ENCODE results near the gene RAB8B. TPM values are rescaled to one million over a fixed set of nuclear protein-coding genes. Genes with fewer than 3 reads are reported as not detected.

The RAB8B gene
- total RNA-seq, 3 donors from 2014 or later: 31.3 to 46.2 (median 36.7) TPM

GRCh38 chr15:63181648-63182047 lies 7.8 kb upstream of the RAB8B start:
- no peak for TF ChIP-seq CTCF (IDR thresholded peaks at IDR 0.05)
- no peak for TF ChIP-seq POLR2A (IDR thresholded peaks at IDR 0.05)
- no peak for TF ChIP-seq POLR2AphosphoS5 (IDR thresholded peaks at IDR 0.05)
- H3K27ac ChIP-seq: no peak overlapping the region
- H3K27me3 ChIP-seq: no peaks in the 10 kb centered on the region
- no peak for DNase-seq (ENCODE audit: low spot score in 2 of 2)
- no peaks in the 10 kb centered on the region for H3K36me3 ChIP-seq
- no peaks in the 10 kb centered on the region for H3K4me1 ChIP-seq
- H3K9me3 ChIP-seq: no peaks in the 10 kb centered on the region
- intact Hi-C loops (cut with DNase I; ENCODE audit: low total_unique reads): no loop called here
- H3K4me3 ChIP-seq: no peak overlapping the region

GRCh38 chr15:63185206-63185605 lies 4.2 kb upstream of the RAB8B start:
- Histone ChIP-seq H3K4me1 (no peaks in the 10 kb centered on the region), H3K36me3 (no peaks in the 10 kb centered on the region), H3K27ac (no peak overlapping the region), H3K9me3 (no peaks in the 10 kb centered on the region), H3K27me3 (no peaks in the 10 kb centered on the region), H3K4me3 (no peak overlapping the region)
- TF ChIP-seq POLR2AphosphoS5 (IDR thresholded peaks at IDR 0.05): no peak
- TF ChIP-seq CTCF (IDR thresholded peaks at IDR 0.05): no peak
- no peak for TF ChIP-seq POLR2A (IDR thresholded peaks at IDR 0.05)
- no peak for DNase-seq (ENCODE audit: low spot score in 2 of 2)
- intact Hi-C loops (cut with DNase I; ENCODE audit: low total_unique reads): no loop called here

- intact Hi-C loops (cut with DNase I; ENCODE audit: low total_unique reads): no loop called here
- no peak for DNase-seq (ENCODE audit: low spot score in 2 of 2)
- TF ChIP-seq POLR2AphosphoS5 (IDR thresholded peaks at IDR 0.05) (no peak), POLR2A (IDR thresholded peaks at IDR 0.05) (no peak), CTCF (IDR thresholded peaks at IDR 0.05) (no peak)
Observed at GRCh38 chr15:63186065-63186464, 3.3 kb upstream of the RAB8B start.

GRCh38 chr15:63187589-63188226 lies 1.7 kb upstream of the RAB8B start:
- H3K4me1 ChIP-seq: no peaks in the 10 kb centered on the region
- no peak overlapping the region for H3K27ac ChIP-seq
- no peaks in the 10 kb centered on the region for H3K9me3 ChIP-seq
- H3K27me3 ChIP-seq: no peaks in the 10 kb centered on the region
- no peak overlapping the region for H3K4me3 ChIP-seq
- intact Hi-C loops (cut with DNase I; ENCODE audit: low total_unique reads): no loop called here
- TF ChIP-seq POLR2A (IDR thresholded peaks at IDR 0.05) (no peak), CTCF (IDR thresholded peaks at IDR 0.05) (no peak), POLR2AphosphoS5 (IDR thresholded peaks at IDR 0.05) (no peak)
- DNase-seq (ENCODE audit: low spot score in 2 of 2): no peak
- H3K36me3 ChIP-seq: no peaks in the 10 kb centered on the region

More at GRCh38 chr15:63186065-63186464, 3.3 kb upstream of the RAB8B start:
- Histone ChIP-seq H3K4me1 (no peaks in the 10 kb centered on the region), H3K27ac (peak overlapping the region; percentile 22 to 29), H3K9me3 (no peaks in the 10 kb centered on the region), H3K4me3 (no peak overlapping the region), H3K27me3 (no peaks in the 10 kb centered on the region), H3K36me3 (no peaks in the 10 kb centered on the region)

GRCh38 chr15:63188247-63188925 lies 1.0 kb upstream of the RAB8B start:
- H3K4me3 ChIP-seq: peak overlapping the region; percentile 80 to 87 (median 84)
- no peaks in the 10 kb centered on the region for H3K27me3 ChIP-seq
- H3K36me3 ChIP-seq: no peaks in the 10 kb centered on the region
- intact Hi-C loops (cut with DNase I; ENCODE audit: low total_unique reads): no loop called here
- H3K27ac ChIP-seq: peak overlapping the region; percentile 88 to 90
- no peak for DNase-seq (ENCODE audit: low spot score in 2 of 2)
- H3K9me3 ChIP-seq: no peaks in the 10 kb centered on the region
- no peaks in the 10 kb centered on the region for H3K4me1 ChIP-seq
- no peak for TF ChIP-seq POLR2AphosphoS5 (IDR thresholded peaks at IDR 0.05)
- no peak for TF ChIP-seq POLR2A (IDR thresholded peaks at IDR 0.05)
- TF ChIP-seq CTCF (IDR thresholded peaks at IDR 0.05): no peak

Data from breast epithelium (tissue), 4 donors.